Measurements from ENCODE around the gene ASAP3.

ASAP3 gene

DNA sequence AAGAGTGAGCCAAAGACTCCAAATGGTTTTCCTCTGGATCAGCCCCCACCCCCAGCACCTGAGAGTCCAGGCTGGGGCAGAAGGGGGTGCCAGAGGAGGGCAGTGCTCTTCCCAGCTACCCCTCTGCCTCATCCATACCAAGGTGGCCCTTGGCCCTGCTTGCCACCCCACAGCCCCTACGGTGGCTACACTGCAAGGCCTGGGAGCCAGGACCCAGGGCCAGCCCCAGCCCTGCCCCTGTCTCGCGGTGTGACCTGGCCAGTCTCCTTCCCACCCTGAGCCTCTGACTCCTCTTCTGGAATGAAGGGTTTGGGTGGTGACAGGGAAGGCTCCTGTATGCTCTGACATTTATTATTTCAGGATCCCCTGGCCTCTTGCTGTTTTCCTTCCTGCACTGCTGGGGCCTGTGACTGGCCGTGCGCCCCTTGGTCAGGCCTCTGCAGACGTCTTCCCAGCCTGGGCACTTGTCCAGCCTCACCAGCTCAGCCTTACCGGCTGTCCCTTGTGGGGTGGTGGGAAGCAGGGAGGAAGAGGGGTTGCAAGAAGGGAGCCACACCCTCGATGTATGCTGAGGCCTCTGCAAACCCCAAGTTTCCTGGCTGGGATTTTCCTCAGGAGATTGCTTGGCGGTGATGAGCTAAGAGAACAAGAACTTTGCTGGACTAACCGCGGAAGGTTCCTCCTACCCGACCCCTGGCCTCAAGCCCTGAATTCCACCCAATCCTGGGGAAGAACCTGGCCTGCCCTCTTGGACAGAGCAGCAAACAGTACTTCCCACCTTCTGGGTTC lies 13.5 kb downstream of the ASAP3 start:
- H3K9ac ChIP-seq (ENCODE audit: low read length) = no peak overlapping the region
- H2AFZ ChIP-seq (ENCODE audit: low read depth, low read length) = no peak overlapping the region
- no peaks in the 10 kb centered on the region for H3K9me3 ChIP-seq (ENCODE audit: insufficient read depth, low read length)
- H3K4me1 ChIP-seq (ENCODE audit: low read length) = no peaks in the 10 kb centered on the region
- no peaks in the 10 kb centered on the region for H3K27me3 ChIP-seq (ENCODE audit: low read depth, low read length)
- no peaks in the 10 kb centered on the region for H3K36me3 ChIP-seq (replicated peaks; ENCODE audit: low read depth, low read length)
- H3K27ac ChIP-seq (ENCODE audit: low read length) = no peak overlapping the region
- no peak overlapping the region for H3K4me2 ChIP-seq (ENCODE audit: low read length)
- H3K79me2 ChIP-seq (ENCODE audit: low read length) = no peaks in the 10 kb centered on the region
- TF ChIP-seq EZH2phosphoT487 (IDR thresholded peaks at IDR 0.05; ENCODE audit: low read depth) = no peak
- TF ChIP-seq, protein P1, sequence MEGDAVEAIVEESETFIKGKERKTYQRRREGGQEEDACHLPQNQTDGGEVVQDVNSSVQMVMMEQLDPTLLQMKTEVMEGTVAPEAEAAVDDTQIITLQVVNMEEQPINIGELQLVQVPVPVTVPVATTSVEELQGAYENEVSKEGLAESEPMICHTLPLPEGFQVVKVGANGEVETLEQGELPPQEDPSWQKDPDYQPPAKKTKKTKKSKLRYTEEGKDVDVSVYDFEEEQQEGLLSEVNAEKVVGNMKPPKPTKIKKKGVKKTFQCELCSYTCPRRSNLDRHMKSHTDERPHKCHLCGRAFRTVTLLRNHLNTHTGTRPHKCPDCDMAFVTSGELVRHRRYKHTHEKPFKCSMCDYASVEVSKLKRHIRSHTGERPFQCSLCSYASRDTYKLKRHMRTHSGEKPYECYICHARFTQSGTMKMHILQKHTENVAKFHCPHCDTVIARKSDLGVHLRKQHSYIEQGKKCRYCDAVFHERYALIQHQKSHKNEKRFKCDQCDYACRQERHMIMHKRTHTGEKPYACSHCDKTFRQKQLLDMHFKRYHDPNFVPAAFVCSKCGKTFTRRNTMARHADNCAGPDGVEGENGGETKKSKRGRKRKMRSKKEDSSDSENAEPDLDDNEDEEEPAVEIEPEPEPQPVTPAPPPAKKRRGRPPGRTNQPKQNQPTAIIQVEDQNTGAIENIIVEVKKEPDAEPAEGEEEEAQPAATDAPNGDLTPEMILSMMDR (IDR thresholded peaks at IDR 0.05; ENCODE audit: low read depth, low read length) = no peak
- H3K4me3 ChIP-seq (ENCODE audit: low read length) = no peak overlapping the region
- no peaks in the 10 kb centered on the region for H4K20me1 ChIP-seq (ENCODE audit: insufficient read depth, low read length)

DNA sequence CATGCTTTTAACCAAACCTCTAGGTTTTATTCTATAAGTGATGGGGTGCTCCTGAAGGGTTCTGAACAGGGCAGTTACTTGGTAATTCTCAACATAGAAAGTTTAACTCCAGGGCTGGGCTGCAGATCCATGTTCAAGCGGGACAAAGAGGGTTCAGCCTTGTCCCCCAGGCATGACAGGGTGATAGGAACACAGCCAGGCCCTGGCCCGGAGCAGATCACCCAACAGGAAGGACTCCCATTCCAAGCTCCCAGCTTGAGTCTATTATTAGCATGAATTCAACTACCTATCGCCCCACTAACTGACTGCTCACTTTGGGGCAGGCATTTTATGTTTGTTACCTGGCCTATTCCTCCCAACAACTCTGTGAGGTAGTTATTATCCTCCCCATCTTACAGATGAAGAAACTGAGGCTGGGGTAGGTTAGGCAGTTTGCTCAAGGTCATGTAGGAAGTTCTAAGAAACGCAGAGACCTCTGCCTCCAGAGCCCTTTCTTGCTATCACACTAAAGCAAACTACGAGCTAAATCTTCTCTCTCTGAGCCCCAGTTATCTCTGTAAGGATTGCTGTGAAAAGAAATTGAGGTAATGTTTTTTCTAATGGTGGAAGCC lies 14.5 kb downstream of the ASAP3 start:
- Histone ChIP-seq H3K27me3 (ENCODE audit: low read depth, low read length) (no peaks in the 10 kb centered on the region), H3K79me2 (ENCODE audit: low read length) (no peaks in the 10 kb centered on the region), H3K9me3 (ENCODE audit: insufficient read depth, low read length) (no peaks in the 10 kb centered on the region), H4K20me1 (ENCODE audit: insufficient read depth, low read length) (no peaks in the 10 kb centered on the region), H2AFZ (ENCODE audit: low read depth, low read length) (no peak overlapping the region), H3K4me2 (ENCODE audit: low read length) (no peak overlapping the region), H3K36me3 (replicated peaks; ENCODE audit: low read depth, low read length) (no peaks in the 10 kb centered on the region), H3K4me1 (ENCODE audit: low read length) (no peaks in the 10 kb centered on the region), H3K9ac (ENCODE audit: low read length) (no peak overlapping the region), H3K4me3 (ENCODE audit: low read length) (no peak overlapping the region), H3K27ac (ENCODE audit: low read length) (no peak overlapping the region)
- no peak for TF ChIP-seq EZH2phosphoT487 (IDR thresholded peaks at IDR 0.05; ENCODE audit: low read depth)
- TF ChIP-seq, protein P1 (IDR thresholded peaks at IDR 0.05; ENCODE audit: low read depth, low read length) = no peak

DNA sequence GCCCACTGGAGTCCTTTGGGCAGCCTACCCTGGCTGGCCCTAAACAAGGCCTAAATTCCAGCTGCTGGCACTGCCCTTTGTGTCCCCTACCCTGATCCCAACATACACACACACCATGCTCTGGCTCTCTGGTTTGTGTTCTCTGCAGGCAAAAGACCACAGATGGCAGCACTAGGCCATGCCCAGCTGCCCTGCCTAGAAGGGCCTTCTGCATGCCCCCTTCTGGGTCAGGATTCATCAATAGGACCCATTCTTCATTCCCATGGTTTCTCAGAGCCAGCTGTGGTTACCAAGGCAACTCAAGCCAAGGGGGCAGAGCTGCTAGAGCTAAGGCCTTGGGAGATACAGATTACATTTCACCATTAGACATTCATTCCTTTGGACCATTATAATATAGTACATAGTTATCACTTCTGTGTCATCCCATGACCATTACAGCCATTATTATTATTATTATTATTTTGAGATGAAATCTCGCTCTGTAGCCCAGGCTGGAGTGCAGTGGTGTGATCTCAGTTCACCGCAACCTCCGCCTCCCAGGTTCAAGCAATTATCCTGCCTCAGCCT lies 17.5 kb downstream of the ASAP3 start:
- H3K9ac ChIP-seq (ENCODE audit: low read length) = no peak overlapping the region
- no peaks in the 10 kb centered on the region for H3K4me1 ChIP-seq (ENCODE audit: low read length)
- no peak overlapping the region for H3K27ac ChIP-seq (ENCODE audit: low read length)
- no peak overlapping the region for H2AFZ ChIP-seq (ENCODE audit: low read depth, low read length)
- H3K27me3 ChIP-seq (ENCODE audit: low read depth, low read length) = no peaks in the 10 kb centered on the region
- H4K20me1 ChIP-seq (ENCODE audit: insufficient read depth, low read length) = no peaks in the 10 kb centered on the region
- no peaks in the 10 kb centered on the region for H3K79me2 ChIP-seq (ENCODE audit: low read length)
- no peak overlapping the region for H3K4me3 ChIP-seq (ENCODE audit: low read length)
- H3K9me3 ChIP-seq (ENCODE audit: insufficient read depth, low read length) = no peaks in the 10 kb centered on the region
- H3K36me3 ChIP-seq (replicated peaks; ENCODE audit: low read depth, low read length) = no peaks in the 10 kb centered on the region
- no peak overlapping the region for H3K4me2 ChIP-seq (ENCODE audit: low read length)
- TF ChIP-seq, protein P1 (IDR thresholded peaks at IDR 0.05; ENCODE audit: low read depth, low read length) = no peak
- no peak for TF ChIP-seq EZH2phosphoT487 (IDR thresholded peaks at IDR 0.05; ENCODE audit: low read depth)

DNA sequence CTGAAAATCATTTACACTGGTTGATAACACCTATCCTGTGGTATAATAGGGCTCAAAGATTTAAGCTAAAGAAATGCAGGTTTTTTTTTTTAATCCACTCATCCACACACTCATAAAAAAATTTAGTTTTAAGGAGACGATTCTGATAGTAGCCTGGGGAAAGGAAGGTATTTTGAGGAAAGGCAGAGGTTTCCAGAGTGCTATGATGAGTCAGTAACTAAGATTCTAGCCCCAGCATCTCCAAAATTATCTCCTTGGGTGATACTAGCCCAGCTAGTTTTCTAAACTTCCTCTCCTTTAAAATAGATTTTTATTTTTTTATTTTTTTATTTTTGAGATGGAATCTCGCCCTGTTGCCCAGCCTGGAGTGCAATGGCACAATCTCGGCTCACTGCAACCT lies 20.7 kb downstream of the ASAP3 start:
- Histone ChIP-seq H3K36me3 (replicated peaks; ENCODE audit: low read depth, low read length) (no peaks in the 10 kb centered on the region), H3K9me3 (ENCODE audit: insufficient read depth, low read length) (no peaks in the 10 kb centered on the region), H3K27ac (ENCODE audit: low read length) (no peak overlapping the region), H3K79me2 (ENCODE audit: low read length) (no peaks in the 10 kb centered on the region), H3K27me3 (ENCODE audit: low read depth, low read length) (0 out of 2 replicates have a peak, but pooled peaks cover 8% of the 10 kb centered on the region), H3K4me3 (ENCODE audit: low read length) (no peak overlapping the region), H3K4me2 (ENCODE audit: low read length) (no peak overlapping the region), H4K20me1 (ENCODE audit: insufficient read depth, low read length) (no peaks in the 10 kb centered on the region), H3K4me1 (ENCODE audit: low read length) (no peaks in the 10 kb centered on the region), H2AFZ (ENCODE audit: low read depth, low read length) (no peak overlapping the region), H3K9ac (ENCODE audit: low read length) (no peak overlapping the region)
- no peak for TF ChIP-seq EZH2phosphoT487 (IDR thresholded peaks at IDR 0.05; ENCODE audit: low read depth)
- TF ChIP-seq, protein P1 (IDR thresholded peaks at IDR 0.05; ENCODE audit: low read depth, low read length) = no peak
